ENCODE data around the gene CCDC51.

GRCh38 chr3:48422681-48423080 is 17.2 kb downstream of the CCDC51 start:
- TF ChIP-seq GLI4 (CRISPR knock-in tag; IDR thresholded peaks at IDR 0.05; ENCODE audit: borderline replicate concordance) (no peak), TBX2 (CRISPR knock-in tag; IDR thresholded peaks at IDR 0.05; ENCODE audit: borderline replicate concordance) (no peak), RCOR2 (CRISPR knock-in tag; IDR thresholded peaks at IDR 0.05) (no peak), ATF3 (CRISPR knock-in tag; IDR thresholded peaks at IDR 0.05) (no peak), ZNF75D (CRISPR knock-in tag; IDR thresholded peaks at IDR 0.05; ENCODE audit: borderline replicate concordance) (no peak), CTCF (CRISPR knock-in tag; IDR thresholded peaks at IDR 0.05) (no peak)

Measured in HepG2 (cell line).